ENCODE measurements around the gene IQGAP3. TPM values are rescaled to one million over a fixed set of nuclear protein-coding genes. Genes with fewer than 3 reads are reported as not detected.

IQGAP3 gene
- total RNA-seq, 1 donor from 2014 or later = 43.1 TPM

DNA sequence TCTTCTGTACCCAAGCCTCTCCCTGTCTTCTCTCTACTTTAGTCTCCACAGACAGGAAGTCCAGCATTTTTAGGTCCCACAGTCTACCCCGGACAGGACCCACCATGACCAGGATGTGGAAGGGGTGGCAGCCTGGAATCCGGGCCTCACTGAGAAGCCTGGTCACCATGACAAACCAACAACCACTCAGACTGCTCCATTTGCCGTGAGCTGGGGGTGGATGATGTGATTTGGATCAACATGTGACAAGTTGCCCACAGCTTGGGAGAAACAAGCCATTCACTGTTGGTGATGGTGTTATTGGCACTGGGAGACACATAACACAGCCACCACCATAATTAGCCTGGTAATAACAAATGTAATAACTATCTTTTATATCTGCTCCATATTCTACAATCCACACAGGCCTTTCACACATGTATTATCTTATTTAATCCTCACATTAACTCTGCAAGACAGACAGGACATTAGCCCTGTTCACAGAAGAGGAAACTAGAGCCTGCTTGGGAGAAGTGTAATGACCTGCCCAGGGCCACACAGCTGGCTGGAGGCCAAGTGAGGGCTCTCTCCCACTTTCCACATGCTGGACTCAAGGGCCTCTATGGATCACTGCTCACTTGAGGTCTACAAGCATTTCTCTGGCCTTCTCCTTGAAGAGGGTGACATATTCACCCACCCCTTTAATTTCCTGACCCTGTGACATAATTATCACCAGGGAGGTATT is 94.7 kb downstream of the IQGAP3 start:
- Mint-ChIP-seq H3K36me3 (ENCODE audit: low read depth) (peaks cover 13% of the 10 kb centered on the region), H3K27me3 (ENCODE audit: low read depth) (no peaks in the 10 kb centered on the region), H3K4me3 (no peak overlapping the region), H3K9me3 (no peaks in the 10 kb centered on the region), H3K4me1 (peaks cover 6% of the 10 kb centered on the region), H3K27ac (ENCODE audit: unreplicated experiment) (no peak overlapping the region)
- no peak for TF ChIP-seq CTCF (conservative IDR thresholded peaks at IDR 0.05)
- no peak for DNase-seq (ENCODE audit: low read depth, low spot score)

GRCh38 chr1:156476501-156477298 is 95.7 kb downstream of the IQGAP3 start:
- TF ChIP-seq CTCF (conservative IDR thresholded peaks at IDR 0.05) = no peak
- Mint-ChIP-seq H3K27ac (ENCODE audit: unreplicated experiment) (peak overlapping the region; percentile 32), H3K4me3 (no peak overlapping the region), H3K27me3 (ENCODE audit: low read depth) (no peaks in the 10 kb centered on the region), H3K9me3 (no peaks in the 10 kb centered on the region), H3K4me1 (peaks cover 6% of the 10 kb centered on the region), H3K36me3 (ENCODE audit: low read depth) (peaks cover 10% of the 10 kb centered on the region)
- no peak for DNase-seq (ENCODE audit: low read depth, low spot score)

DNA sequence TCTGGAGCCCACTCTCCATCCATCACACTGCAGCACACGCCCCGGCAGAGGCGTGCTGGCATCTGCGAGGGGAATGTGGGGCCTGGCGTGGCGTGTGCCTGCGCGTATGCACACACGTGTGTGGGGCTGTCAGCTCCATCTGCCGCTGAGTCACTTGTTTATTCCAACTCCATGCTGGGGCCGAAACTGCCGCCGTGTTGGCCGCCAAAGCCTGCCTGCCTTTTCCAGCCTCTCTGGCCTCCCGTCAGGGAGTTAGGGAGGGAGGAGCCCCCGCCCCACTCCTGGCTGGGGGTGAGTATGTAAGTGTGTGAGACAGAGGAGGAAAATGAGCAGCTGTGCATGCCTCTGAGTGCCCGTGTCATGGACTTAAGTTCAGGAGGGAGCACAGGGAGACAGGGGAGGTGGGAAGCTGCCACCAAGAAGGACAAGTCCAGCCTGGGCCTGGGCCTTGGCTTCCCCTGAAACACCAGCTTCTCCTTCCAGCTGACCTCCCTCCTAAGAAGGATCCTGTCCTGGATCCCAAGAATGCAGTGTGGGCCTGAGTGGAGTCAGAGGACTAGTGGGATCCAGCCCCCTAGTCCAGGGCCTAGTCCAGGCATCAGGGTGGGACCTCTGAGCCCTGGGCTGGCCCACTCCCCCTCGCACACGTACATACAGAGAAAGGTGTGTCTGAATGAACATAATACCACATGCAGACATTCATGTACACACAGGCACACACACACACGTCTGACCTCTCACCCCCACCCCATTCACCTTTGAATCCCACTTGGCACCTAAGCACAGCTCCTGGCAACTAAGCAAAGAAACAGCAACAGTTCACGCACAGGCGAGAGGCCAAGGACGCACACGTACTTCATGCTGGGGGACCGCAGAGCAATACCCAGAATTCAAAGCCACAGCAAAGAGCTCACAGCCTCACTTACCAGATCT is 96.5 kb downstream of the IQGAP3 start:
- Mint-ChIP-seq H3K4me1 (peaks cover 6% of the 10 kb centered on the region), H3K36me3 (ENCODE audit: low read depth) (peaks cover 8% of the 10 kb centered on the region), H3K4me3 (no peak overlapping the region), H3K9me3 (no peaks in the 10 kb centered on the region), H3K27me3 (ENCODE audit: low read depth) (no peaks in the 10 kb centered on the region), H3K27ac (ENCODE audit: unreplicated experiment) (peak overlapping the region; percentile 32)
- TF ChIP-seq CTCF (conservative IDR thresholded peaks at IDR 0.05) = no peak
- no peak for DNase-seq (ENCODE audit: low read depth, low spot score)

Other genes with a start within 250 kb of the IQGAP3 start
- 343 and 346 TPM in 2 replicates for gene CCT3, start 234.3 kb downstream of the IQGAP3 start, total RNA-seq
- gene TSACC, start 234.0 kb downstream of the IQGAP3 start, total RNA-seq = 0.66 and 1.0 TPM in 2 replicates
- gene RHBG, start 203.4 kb downstream of the IQGAP3 start, total RNA-seq = not detected in 2 replicates
- gene MEF2D, start 71.8 kb downstream of the IQGAP3 start, total RNA-seq = 12.2 and 17.3 TPM in 2 replicates
- gene TTC24, start 7.2 kb upstream of the IQGAP3 start, total RNA-seq = not detected in 2 replicates
- gene NAXE, start 19.2 kb upstream of the IQGAP3 start, total RNA-seq = 76.5 and 80.6 TPM in 2 replicates
- 40.6 and 41.2 TPM in 2 replicates for gene GPATCH4, start 28.9 kb upstream of the IQGAP3 start, total RNA-seq
- gene HAPLN2, start 46.9 kb upstream of the IQGAP3 start, total RNA-seq = 0.70 and 0.91 TPM in 2 replicates
- 2.4 and 3.1 TPM in 2 replicates for gene BCAN, start 69.6 kb upstream of the IQGAP3 start, total RNA-seq
- 248 and 265 TPM in 2 replicates for gene NES, start 104.8 kb upstream of the IQGAP3 start, total RNA-seq
- 606 and 647 TPM in 2 replicates for gene CRABP2, start 133.0 kb upstream of the IQGAP3 start, total RNA-seq
- 30.4 and 33.0 TPM in 2 replicates for gene METTL25B, start 155.9 kb upstream of the IQGAP3 start, total RNA-seq
- gene ISG20L2, start 156.2 kb upstream of the IQGAP3 start, total RNA-seq = 47.0 and 52.7 TPM in 2 replicates
- 37.3 and 49.3 TPM in 2 replicates for gene MRPL24, start 168.5 kb upstream of the IQGAP3 start, total RNA-seq
- gene HDGF, start 179.1 kb upstream of the IQGAP3 start, total RNA-seq = 294 and 304 TPM in 2 replicates
- 99.8 and 102 TPM in 2 replicates for gene PRCC, start 195.0 kb upstream of the IQGAP3 start, total RNA-seq
- gene SH2D2A, start 244.3 kb upstream of the IQGAP3 start, total RNA-seq = 1.0 and 1.1 TPM in 2 replicates

Measured in neural crest cell (in vitro differentiated cells).